Upper lobe of right lung (tissue), 1 donor: ENCODE measurements around the gene SUMF1. TPM values are rescaled to one million over a fixed set of nuclear protein-coding genes. Genes with fewer than 3 reads are reported as not detected.

Source experiments
- ATAC-seq: fragments of 200-7000 bp; cut with Tn5 transposase; one replicate; pipeline ENCODE4 v1.9.1; 2020; ENCODE audit warnings: mild to moderate bottlenecking, moderate library complexity
- DNase-seq: peaks from one replicate; pipeline ENCODE4 v3.0.0-alpha.2; 2020
- H3K27ac ChIP-seq: fragments of 200-600 bp; one replicate; pipeline ENCODE4 v1.8.0; 2022
- H3K27me3 ChIP-seq: fragments of 200-600 bp; one replicate; pipeline ENCODE4 v1.8.0; 2022; ENCODE audit warnings: mild to moderate bottlenecking
- H3K36me3 ChIP-seq: fragments of 200-600 bp; one replicate; pipeline ENCODE4 v1.8.0; 2022
- H3K4me1 ChIP-seq: fragments of 200-600 bp; one replicate; pipeline ENCODE4 v1.8.0; 2022
- H3K4me3 ChIP-seq: fragments of 200-600 bp; one replicate; pipeline ENCODE4 v1.8.0; 2022; ENCODE audit warnings: mild to moderate bottlenecking
- H3K9me3 ChIP-seq: fragments of 200-600 bp; one replicate; pipeline ENCODE4 v1.8.0; 2022
- CTCF ChIP-seq: fragments of 200-600 bp; IDR thresholded peaks from one replicate; pipeline ENCODE4 v1.8.0; 2022; ENCODE audit warnings: antibody characterized with exemption
- intact Hi-C: fragments of 100-400 bp; cut with DNase I; formaldehyde crosslinking; loops from one replicate; pipeline ENCODE4 v1.11.0; 2022
- total RNA-seq: library from RNA; stranded (reverse); fragmentation: NEBNext Ultra II Directional; extraction: Animal tissue kit (Norgen Biotek cat#: 25700); gene quantifications from one replicate; pipeline ENCODE4 v1.2.1, GENCODE V29; 2021
- donor health status: DM: no; HTN: yes; CAD: no; lungs with severe emphysema.

Gene SUMF1
- total RNA-seq, 1 donor from 2014 or later, result 33.3 TPM

DNA sequence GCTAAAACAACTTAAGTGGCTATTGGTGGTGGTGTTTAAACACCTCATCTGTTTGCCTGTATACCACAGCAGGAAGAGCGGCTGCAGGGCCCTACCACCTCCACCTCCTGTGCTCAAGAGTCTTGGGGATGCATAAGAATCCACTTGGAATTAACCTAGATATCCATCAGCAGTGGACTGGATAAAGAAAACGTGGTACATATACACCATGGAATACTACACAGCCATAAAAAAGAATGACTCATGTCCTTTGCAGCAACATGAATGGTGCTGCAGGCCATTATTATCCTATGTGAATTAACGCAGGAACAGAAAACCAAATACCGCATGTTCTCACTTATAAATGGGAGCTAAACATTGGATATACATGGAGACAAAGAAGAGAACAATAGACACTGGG is 87.1 kb downstream of the SUMF1 start:
- no peak for TF ChIP-seq CTCF
- Histone ChIP-seq H3K27ac (no peak overlapping the region), H3K27me3 (no peaks in the 10 kb centered on the region), H3K4me3 (no peak overlapping the region), H3K9me3 (no peaks in the 10 kb centered on the region), H3K4me1 (no peaks in the 10 kb centered on the region), H3K36me3 (no peaks in the 10 kb centered on the region)
- ATAC-seq (no peak), DNase-seq (no peak)
- intact Hi-C loops, result no loop called here

DNA sequence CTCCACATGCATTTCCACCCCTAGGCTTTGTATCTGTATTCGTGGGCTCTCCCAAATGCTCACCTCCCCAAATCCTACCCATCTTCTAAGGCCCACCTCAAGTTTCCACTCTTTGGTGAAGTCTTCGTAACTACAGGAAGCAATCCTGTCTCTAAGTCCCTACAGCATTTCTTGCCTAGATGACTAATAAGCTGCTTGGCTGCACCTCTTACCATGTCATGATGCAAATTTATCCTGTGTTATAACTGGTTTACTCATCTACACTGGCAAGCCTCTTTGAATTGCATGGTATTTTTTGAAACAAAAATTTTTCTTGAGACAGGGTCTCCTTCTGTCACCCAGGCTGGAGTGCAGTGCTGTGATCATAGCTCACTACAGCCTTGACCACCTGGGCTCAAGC is 90.6 kb downstream of the SUMF1 start:
- Histone ChIP-seq H3K9me3 (no peaks in the 10 kb centered on the region), H3K36me3 (no peaks in the 10 kb centered on the region), H3K4me3 (no peak overlapping the region), H3K27ac (no peak overlapping the region), H3K27me3 (no peaks in the 10 kb centered on the region), H3K4me1 (no peaks in the 10 kb centered on the region)
- DNase-seq (no peak), ATAC-seq (no peak)
- intact Hi-C loops, result no loop called here
- no peak for TF ChIP-seq CTCF

- intact Hi-C loops, result no loop called here
- H3K4me3 ChIP-seq, result no peak overlapping the region
- ATAC-seq (no peak), DNase-seq (no peak)
- H3K4me1 ChIP-seq, result no peaks in the 10 kb centered on the region
- H3K27ac ChIP-seq, result no peak overlapping the region
- TF ChIP-seq CTCF, result no peak
- no peaks in the 10 kb centered on the region for H3K9me3 ChIP-seq
- H3K36me3 ChIP-seq, result no peaks in the 10 kb centered on the region
- H3K27me3 ChIP-seq, result no peaks in the 10 kb centered on the region
Measured at GRCh38 chr3:4375911-4376310, 91.2 kb downstream of the SUMF1 start.

DNA sequence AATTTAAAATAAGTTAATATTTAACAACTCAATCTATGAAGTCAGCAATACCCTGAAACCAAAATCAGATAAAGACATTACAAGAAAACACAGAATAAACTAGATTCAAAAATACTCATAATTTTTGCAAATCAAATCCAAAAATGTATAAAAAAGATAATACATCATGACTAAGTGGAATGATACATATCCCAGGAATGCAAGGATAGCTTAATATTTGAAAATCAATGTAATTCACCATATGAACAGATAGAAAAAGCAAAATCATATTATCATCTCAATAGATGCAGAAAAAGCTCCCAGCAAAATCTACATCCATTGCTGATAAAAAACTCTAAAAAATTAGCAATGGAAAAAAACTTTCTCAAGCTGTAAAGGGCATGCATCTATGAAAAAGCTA is 93.4 kb downstream of the SUMF1 start:
- Histone ChIP-seq H3K9me3 (no peaks in the 10 kb centered on the region), H3K36me3 (no peaks in the 10 kb centered on the region), H3K27me3 (no peaks in the 10 kb centered on the region), H3K4me1 (no peaks in the 10 kb centered on the region), H3K27ac (no peak overlapping the region), H3K4me3 (no peak overlapping the region)
- intact Hi-C loops, result no loop called here
- TF ChIP-seq CTCF, result no peak
- ATAC-seq, result no peak
- DNase-seq, result no peak

GRCh38 chr3:4362523-4362922 is 104.5 kb downstream of the SUMF1 start:
- Histone ChIP-seq H3K27me3 (no peaks in the 10 kb centered on the region), H3K36me3 (peaks cover 5% of the 10 kb centered on the region), H3K4me1 (no peaks in the 10 kb centered on the region), H3K27ac (no peak overlapping the region), H3K9me3 (no peaks in the 10 kb centered on the region), H3K4me3 (no peak overlapping the region)
- intact Hi-C loops, result no loop called here
- no peak for ATAC-seq
- no peak for DNase-seq
- TF ChIP-seq CTCF, result no peak

DNA sequence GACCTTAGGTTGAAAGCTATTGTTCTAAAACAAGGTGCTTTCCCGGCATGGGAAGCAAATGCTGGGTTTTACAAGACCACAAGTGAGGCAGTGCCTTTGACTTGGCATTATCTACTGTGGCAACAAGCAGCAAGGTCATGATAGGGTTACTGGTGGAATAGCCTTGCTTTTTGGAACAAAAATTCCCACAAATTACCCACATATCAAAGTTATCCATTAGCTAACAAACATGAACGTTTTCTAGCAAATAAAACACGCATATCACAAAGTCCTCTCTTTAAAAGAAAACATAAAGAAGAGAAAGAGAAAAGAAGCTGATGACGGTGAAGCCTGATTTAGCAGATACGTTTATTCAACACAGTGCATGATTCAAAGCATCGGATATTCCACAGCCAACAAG is 106.3 kb downstream of the SUMF1 start:
- H3K9me3 ChIP-seq, result no peaks in the 10 kb centered on the region
- ATAC-seq (no peak), DNase-seq (no peak)
- no peaks in the 10 kb centered on the region for H3K27me3 ChIP-seq
- no peak for TF ChIP-seq CTCF
- H3K36me3 ChIP-seq, result peaks cover 5% of the 10 kb centered on the region
- intact Hi-C loops, result no loop called here
- H3K4me3 ChIP-seq, result no peak overlapping the region
- H3K4me1 ChIP-seq, result peaks cover 9% of the 10 kb centered on the region
- no peak overlapping the region for H3K27ac ChIP-seq
